GM19025 (cell line): ENCODE results near the gene CALHM3.

Experiments
- ATAC-seq: cut with Tn5 transposase; IDR thresholded peaks from one replicate; pipeline ENCODE4 v1.9.1; 2021; ENCODE audit warnings: mild to moderate bottlenecking, low read depth, moderate library complexity; ENCODE audit not compliant: unreplicated experiment

Gene CALHM3

DNA sequence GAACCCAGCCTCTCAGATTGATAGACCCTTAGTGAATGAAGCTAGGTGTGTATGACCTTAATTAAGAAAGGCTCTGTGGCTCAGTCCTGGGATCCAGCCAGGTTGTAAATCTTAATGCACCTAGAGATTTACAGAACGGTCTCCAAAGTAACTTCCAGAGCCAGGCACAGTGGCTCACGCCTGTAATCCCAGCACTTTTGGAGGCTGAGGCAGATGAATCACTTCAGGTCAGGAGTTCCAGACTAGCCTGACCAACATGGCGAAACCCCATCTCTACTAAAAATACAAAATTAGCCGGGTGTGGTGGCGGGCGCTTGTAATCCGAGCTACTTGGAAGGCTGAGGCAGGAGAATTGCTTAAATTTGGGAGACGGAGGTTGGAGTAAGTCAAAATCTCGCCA is 51.2 kb downstream of the CALHM3 start:
- ATAC-seq, result no peak

GRCh38 chr10:103423748-103424147 is 55.3 kb downstream of the CALHM3 start:
- no peak for ATAC-seq
